ENCODE results near the gene LTBP1.

DNA sequence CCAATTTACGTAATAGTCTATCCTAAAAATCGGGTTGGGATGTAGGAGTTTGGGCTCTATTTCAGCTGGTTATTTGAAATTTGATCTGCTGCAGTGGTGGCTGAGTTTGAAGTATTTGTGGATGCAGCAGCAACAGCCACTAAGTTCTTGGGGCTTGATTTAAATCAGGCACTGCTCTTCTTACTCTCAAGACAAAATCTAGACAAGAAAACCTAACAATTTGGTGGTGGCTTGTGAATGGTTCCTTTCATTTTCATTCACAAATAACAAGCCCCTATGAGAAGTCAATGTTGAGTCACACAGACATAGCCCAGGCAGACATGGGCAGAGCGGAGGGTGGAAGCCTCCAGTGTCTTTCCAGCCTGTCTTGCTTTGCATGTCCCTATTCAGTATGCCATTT, 199.3 kb downstream of the LTBP1 start:
- TF ChIP-seq TAF1 (IDR thresholded peaks at IDR 0.05; ENCODE audit: borderline replicate concordance, low read depth, low read length) (no peak), POLR2A (IDR thresholded peaks at IDR 0.05; ENCODE audit: low read depth, low read length) (no peak), POLR2AphosphoS5 (IDR thresholded peaks at IDR 0.05; ENCODE audit: low read depth, low read length) (no peak)

Measured in GM12892 (cell line).